NCI-H345 treated with DMSO at 0.1 percent for 48 hours (cell line): ENCODE data around the gene ARID1A.

Experiments used
- DNase-seq: peaks from one replicate; lab custom pipeline; 2025; ENCODE audit not compliant: unreplicated experiment; lab: John Stamatoyannopoulos, UW

ARID1A gene

DNA sequence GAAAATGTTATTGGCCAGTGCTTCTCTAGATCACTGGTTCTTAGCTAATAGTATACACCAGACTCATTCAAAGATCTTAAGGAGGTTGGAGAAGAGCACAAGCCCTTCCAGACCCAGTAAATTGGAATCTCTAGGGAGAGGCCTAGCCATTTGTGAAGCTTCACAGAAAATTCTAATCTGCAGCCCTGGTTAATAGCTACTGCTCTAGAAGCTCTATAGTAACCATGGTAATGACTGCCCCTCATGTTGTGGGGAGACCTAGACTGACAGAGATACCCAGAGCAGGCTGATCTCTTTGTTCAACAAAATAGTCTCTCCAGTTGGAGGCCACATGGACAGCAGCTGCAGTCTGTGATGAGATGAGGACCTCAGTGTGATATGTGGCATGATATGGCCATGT, 31.7 kb downstream of the ARID1A start:
- no peak for DNase-seq

DNA sequence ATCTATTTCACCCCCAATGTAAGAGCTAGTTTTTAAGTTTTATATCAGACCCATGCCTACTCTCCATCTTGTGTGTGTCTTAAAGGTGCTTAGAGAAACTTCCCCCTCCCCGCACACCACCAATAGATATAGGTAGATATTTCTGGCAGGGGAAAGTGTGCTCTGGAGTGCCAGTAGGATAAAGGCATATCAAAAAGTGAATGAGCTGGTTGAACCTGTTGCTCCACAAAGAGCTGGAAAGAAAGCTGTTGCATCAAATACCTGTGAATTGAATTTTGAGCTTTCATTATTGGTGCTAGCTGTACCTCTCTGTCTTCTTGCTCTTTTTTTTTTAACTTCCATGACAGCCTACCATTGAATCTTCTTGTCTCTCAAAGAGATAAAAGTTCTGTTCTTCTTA, 32.8 kb downstream of the ARID1A start:
- DNase-seq, result no peak

DNA sequence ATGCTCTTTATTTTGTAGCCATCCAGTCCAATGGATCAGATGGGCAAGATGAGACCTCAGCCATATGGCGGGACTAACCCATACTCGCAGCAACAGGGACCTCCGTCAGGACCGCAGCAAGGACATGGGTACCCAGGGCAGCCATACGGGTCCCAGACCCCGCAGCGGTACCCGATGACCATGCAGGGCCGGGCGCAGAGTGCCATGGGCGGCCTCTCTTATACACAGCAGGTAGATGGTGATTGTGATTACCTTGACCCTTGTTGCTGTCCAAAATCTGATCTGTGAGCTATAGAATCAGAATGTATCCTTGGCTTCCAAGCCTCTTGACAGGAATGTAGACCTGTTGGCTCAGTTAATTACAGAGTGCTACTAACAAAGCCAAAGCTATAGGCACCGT, 33.8 kb downstream of the ARID1A start:
- DNase-seq, result no peak

DNA sequence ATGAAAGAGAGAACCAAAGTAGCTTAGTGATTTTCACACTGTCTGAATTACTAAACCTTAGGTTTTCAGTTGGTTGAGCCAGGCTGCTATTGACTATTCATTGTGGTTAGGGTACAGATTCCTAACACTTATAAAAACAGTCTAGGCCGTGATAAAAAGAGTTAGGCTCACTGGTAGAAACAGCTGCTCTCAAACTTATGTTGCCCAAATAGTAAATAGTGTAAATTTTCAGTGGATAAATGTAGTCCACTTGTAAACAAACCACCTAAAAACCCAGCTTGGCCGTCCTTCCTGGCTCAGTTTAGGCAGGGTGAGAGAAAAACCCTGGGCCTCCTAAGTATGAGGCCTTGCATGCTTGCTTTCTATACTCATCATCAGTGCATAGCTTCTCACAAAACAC, 34.9 kb downstream of the ARID1A start:
- no peak for DNase-seq

DNA sequence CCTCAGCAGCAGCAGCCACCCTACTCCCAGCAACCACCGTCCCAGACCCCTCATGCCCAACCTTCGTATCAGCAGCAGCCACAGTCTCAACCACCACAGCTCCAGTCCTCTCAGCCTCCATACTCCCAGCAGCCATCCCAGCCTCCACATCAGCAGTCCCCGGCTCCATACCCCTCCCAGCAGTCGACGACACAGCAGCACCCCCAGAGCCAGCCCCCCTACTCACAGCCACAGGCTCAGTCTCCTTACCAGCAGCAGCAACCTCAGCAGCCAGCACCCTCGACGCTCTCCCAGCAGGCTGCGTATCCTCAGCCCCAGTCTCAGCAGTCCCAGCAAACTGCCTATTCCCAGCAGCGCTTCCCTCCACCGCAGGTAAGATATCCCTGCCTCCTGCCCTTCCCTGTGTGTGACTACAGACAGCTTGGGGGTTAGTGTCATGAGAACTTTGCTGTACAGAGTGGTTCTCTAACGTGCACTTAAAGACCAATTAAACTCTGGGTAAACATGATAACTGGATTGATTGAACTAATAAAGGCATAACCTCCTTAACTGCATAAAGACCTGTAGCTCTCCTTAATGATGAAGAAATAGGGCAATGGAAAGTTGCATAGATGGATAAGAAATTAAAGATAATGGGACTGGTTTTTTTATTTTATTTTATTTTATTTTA, 35.6 kb downstream of the ARID1A start:
- no peak for DNase-seq

DNA sequence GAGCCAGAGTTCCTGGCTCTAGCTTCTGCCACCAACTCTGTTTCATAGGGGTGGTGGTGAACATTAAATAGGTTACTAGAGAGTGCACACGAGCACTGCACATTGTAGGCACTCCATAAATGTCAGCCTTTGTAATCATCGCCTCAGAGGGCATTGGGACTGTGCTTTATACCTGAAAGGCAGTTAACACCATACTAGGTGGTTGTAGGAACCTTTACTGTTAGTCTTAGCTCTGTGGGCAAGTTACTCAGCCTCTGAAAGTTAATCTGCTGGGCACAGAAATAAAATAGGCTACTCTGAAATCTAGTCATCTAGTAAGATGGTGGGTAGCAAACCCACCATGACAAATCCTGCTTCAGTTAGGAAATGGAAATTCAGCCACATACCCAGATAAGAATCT, 37.6 kb downstream of the ARID1A start:
- DNase-seq, result no peak

GRCh38 chr1:26733982-26734381, 38.2 kb downstream of the ARID1A start:
- no peak for DNase-seq

- no peak for DNase-seq
Observed at GRCh38 chr1:26734501-26735058, 38.8 kb downstream of the ARID1A start.

DNA sequence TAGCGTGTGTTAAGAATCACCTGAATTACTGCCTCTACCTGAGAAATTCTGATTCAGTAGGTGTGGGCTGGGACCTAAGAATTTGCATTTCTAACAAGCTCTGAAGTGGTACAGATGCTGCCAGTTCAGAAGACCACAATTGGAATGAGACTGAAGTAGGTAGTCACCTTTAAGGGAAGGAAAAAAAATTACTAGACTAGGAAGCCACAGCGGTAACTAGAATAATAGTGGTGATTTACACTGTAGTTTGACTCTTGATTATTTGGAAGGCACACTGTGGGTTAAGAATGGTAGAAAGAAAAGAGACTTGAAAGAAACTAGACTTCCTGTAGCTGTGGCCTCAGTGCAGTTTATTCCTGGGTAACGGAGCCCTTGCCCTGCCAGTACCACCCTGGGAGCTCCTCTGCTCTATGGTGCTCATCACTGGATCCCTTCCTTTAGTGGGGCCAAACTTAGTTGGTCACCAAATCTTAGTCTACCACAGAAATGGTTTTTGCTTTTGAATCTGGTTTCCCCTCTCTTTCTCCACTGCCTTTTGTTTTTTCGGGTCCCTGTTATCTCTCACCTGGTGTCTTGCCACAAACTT, 43.6 kb downstream of the ARID1A start:
- no peak for DNase-seq

- no peak for DNase-seq
Observed at GRCh38 chr1:26740023-26740634, 44.3 kb downstream of the ARID1A start.

GRCh38 chr1:26740952-26741351, 45.1 kb downstream of the ARID1A start:
- no peak for DNase-seq

- DNase-seq, result no peak
Observed at GRCh38 chr1:26743426-26744059, 47.7 kb downstream of the ARID1A start.

DNA sequence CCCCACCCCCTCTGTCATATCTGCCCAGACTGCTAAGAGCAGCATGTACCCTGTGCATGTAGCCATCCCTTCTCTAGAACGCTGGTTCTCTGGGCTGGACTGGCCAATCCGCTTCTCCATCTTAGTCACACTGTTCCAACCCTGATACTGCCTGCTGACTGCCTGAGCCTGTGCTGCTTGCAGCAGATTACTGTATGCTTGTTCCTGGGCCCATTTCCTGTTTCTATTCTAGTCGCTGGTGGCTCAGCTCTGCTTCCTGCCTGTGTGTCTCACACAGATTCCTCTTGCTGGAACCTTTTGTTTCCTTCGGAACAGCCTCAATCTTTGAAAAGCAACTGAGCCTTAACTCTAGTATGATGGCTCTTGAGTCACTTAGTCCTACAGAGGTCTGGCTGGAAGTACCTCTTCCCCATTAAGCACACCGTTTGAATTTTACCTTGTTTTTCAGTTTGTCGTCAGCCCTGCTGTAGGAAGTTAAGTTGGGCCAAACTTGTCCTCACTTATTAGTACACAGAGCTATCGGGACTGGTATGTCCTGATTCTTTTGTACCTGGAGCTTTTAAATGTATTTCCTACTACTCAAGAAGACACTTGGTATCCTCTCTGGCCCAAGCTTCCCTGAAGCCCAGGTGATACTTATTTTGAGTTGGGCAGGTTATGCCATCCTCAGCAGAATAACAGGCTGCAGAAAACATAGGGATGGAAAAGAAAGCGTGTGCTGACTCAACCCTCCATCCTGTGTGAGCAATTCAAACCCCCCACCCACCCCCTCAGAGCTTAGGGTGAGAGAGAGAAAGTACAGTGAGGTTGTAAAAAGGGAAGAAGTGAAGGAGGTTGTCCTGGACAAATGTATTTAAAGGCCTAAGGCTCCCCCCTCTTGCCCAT, 48.5 kb downstream of the ARID1A start:
- DNase-seq, result no peak

DNA sequence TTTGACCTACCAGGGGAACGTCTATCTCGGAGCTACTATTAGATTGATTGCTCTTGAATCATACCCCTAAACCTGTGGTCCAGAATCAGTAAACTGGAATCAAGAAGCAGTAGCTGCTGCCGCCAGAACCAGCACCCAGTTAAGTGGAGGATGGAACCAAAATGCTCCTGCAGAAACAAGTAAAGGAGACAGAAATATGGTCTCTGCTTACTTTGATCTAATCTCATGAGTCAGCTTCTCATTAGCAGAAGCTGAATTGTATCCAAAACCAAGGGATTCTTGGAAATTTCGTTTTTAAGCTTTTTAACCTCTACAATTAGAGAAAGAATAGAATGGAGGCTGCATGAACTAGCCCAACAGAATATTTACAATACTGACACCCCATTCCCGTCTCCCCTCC, 49.4 kb downstream of the ARID1A start:
- no peak for DNase-seq

GRCh38 chr1:26747048-26747447, 51.2 kb downstream of the ARID1A start:
- DNase-seq, result no peak

GRCh38 chr1:26748351-26748750, 52.5 kb downstream of the ARID1A start:
- DNase-seq, result no peak

DNA sequence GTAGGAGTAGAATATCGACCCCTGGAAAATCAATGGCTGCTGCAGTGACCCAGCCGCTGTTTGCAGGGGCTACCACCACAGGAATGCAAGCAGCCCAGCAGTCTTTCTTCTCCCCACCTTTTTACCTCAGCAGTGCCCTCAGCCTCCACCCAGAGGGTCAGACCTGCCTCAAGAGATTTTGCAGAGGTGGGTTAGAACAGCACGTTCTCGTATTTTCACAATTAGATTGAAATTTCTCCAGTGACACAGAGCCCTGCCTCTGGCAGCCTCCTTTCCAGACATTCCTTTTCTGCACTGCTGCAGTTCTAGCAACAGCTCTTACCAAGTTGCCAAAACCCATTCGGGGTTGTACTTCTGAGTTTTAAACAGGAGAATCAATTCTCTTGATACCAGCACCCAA, 53.6 kb downstream of the ARID1A start:
- no peak for DNase-seq

- no peak for DNase-seq
Observed at GRCh38 chr1:26750428-26750827, 54.6 kb downstream of the ARID1A start.

GRCh38 chr1:26752519-26752918, 56.7 kb downstream of the ARID1A start:
- DNase-seq, result no peak

DNA sequence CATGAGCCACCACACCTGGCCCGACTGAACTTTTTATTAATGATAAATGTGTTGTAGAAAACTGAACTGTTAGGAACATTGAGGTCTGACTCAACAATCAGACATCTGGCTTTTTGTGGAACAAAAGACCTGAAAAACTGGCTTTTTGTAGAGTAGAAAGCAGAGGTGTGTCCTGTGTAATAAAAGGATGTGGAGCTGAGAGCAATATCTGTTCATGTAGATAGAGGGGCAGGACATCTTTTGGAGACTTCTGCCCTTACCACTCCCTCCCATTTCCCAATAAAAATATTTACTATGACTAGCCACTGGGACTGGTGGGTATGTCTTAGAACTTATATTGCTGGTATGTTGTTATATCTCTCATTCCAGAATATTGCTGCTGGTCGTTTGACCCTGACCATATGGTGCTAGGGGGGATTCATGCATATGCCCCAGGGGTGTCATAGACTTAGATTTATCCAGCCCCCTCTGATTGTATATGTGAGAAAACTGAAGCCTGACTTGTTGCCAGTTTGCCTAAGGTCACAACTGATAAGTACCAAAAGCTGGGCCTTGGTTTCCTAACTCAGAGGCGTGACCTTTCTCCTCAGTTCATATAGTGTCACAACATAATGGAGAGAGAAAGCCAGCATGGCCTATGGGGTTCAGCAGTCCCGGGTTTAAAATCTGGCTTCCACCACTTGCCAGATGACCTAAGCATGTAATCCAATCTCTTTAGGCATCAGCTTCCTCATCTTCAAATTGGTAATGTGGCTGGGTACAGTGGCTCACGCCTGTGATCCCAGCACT, 58.5 kb downstream of the ARID1A start:
- DNase-seq, result no peak
